Neural progenitor cell (in vitro differentiated cells): ENCODE data around the gene RPS27A. TPM values are rescaled to one million over a fixed set of nuclear protein-coding genes. Genes with fewer than 3 reads are reported as not detected.
"Not testable (repeated sequence)": the region's sequence is repeated elsewhere in the genome, so short reads cannot be mapped to it uniquely, and the experiment has no call there.

ENCODE experiments used
- DNase-seq: peaks from one replicate; pipeline ENCODE4 v3.0.0-alpha.2; 2016; ENCODE audit warnings: low spot score
- H2AFZ ChIP-seq: fragments of 200-600 bp; sonication (generic); replicated peaks from 2 replicates; pipeline ENCODE4 v1.6.1; 2016; ENCODE audit warnings: antibody characterized with exemption
- H3F3A ChIP-seq: fragments of 200-600 bp; sonication (generic); 2 replicates; pipeline ENCODE4 v1.6.1; 2016; ENCODE audit warnings: antibody characterized with exemption, low read depth
- H3K27ac ChIP-seq: fragments of 200-600 bp; sonication (generic); 2 replicates; pipeline ENCODE4 v1.5.1; 2016; ENCODE audit warnings: mild to moderate bottlenecking
- H3K27me3 ChIP-seq: fragments of 200-600 bp; sonication (generic); 2 replicates; pipeline ENCODE4 v1.6.1; 2016; ENCODE audit warnings: mild to moderate bottlenecking, moderate library complexity
- H3K36me3 ChIP-seq: fragments of 200-600 bp; sonication (generic); 2 replicates; pipeline ENCODE4 v1.5.1; 2016
- H3K4me1 ChIP-seq: fragments of 200-600 bp; sonication (generic); 2 replicates; pipeline ENCODE4 v1.6.1; 2016; ENCODE audit warnings: mixed run types
- H3K4me2 ChIP-seq: fragments of 200-600 bp; sonication (generic); 2 replicates; pipeline ENCODE4 v1.6.1; 2016
- H3K4me3 ChIP-seq: fragments of 200-600 bp; sonication (generic); 2 replicates; pipeline ENCODE4 v1.5.1; 2016
- H3K79me2 ChIP-seq: fragments of 200-600 bp; sonication (generic); 2 replicates; pipeline ENCODE4 v1.6.1; 2016; ENCODE audit warnings: low read depth
- H3K9ac ChIP-seq: fragments of 200-600 bp; sonication (generic); 2 replicates; pipeline ENCODE4 v1.6.1; 2016
- H3K9me3 ChIP-seq: fragments of 200-600 bp; sonication (generic); 2 replicates; pipeline ENCODE4 v1.5.1; 2016; ENCODE audit warnings: low read depth
- H4K20me1 ChIP-seq: fragments of 200-600 bp; sonication (generic); 2 replicates; pipeline ENCODE4 v1.6.1; 2016; ENCODE audit warnings: low read depth
- H3K27ac Mint-ChIP-seq: 3 replicates; pipeline ENCODE4 v1.8.0; 2021; ENCODE audit warnings: mixed read lengths
- H3K27me3 Mint-ChIP-seq: 2 replicates; pipeline ENCODE4 v1.8.0; 2022; ENCODE audit warnings: low read depth, mild to moderate bottlenecking, inconsistent platforms, moderate library complexity, mixed read lengths; ENCODE audit not compliant: insufficient read depth
- H3K36me3 Mint-ChIP-seq: 3 replicates; pipeline ENCODE4 v1.8.0; 2021; ENCODE audit warnings: mixed read lengths
- H3K4me1 Mint-ChIP-seq: 3 replicates; pipeline ENCODE4 v1.8.0; 2021; ENCODE audit warnings: mixed read lengths
- H3K4me3 Mint-ChIP-seq: 3 replicates; pipeline ENCODE4 v1.8.0; 2021; ENCODE audit warnings: mild to moderate bottlenecking, moderate library complexity, mixed read lengths
- H3K9me3 Mint-ChIP-seq: 3 replicates; pipeline ENCODE4 v1.8.0; 2020; ENCODE audit warnings: mixed read lengths
- EZH2 ChIP-seq: fragments of 200-600 bp; sonication (generic); IDR thresholded peaks from 2 replicates; pipeline ENCODE4 v1.6.1; 2017; ENCODE audit warnings: antibody characterized with exemption, mild to moderate bottlenecking, moderate library complexity
- EZH2phosphoT487 ChIP-seq: fragments of 200-600 bp; sonication (generic); IDR thresholded peaks from 2 replicates; pipeline ENCODE4 v1.6.1; 2017; ENCODE audit warnings: antibody characterized with exemption
- total RNA-seq: library from RNA; depleted of rRNA; stranded (reverse); fragments of >200 nt; gene quantifications from 2 replicates; pipeline ENCODE4 v1.2.3, GENCODE V29; 2015; ENCODE audit warnings: low replicate concordance
- TF ChIP-seq, protein P1 (sequence below): fragments of 200-600 bp; sonication (generic); IDR thresholded peaks from 2 replicates; pipeline ENCODE4 v1.5.1; 2017; ENCODE audit warnings: antibody characterized with exemption, mild to moderate bottlenecking

The RPS27A gene
- 2,670 and 2,741 TPM in 2 replicates for total RNA-seq

DNA sequence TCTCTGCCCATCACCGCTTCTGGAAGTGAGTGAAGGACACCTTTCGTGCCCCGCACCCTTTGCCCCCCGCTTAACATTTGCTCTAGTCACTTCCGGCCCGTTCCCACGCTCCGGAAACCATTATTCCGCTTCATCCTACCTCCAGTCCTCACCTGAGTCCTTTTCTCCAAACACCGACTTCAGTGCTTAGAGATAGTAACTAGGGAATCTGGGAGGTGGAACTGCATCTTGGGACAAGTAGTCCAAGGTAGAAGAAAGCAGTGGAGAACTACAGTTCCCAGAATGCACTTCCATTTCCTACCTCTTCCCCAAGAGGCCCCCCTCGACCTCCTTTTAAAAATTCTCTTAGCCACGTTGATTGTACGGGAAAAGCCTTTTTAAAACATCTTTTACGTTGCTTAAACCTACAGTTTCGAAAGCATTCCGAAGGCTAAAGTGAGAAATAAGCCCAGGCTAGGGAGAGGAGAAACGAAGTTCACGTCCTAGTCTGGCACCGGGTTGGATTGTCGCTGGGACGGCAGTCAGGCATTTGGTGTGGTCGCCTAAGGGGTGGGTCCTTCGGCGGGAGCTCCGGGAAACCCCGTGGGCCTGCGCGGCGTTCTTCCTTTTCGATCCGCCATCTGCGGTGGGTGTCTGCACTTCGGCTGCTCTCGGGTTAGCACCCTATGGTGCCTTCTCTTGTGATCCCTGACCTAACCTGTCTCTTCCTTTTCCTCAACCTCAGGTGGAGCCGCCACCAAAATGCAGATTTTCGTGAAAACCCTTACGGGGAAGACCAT lies at the start of gene RPS27A, which contains the start of gene CLHC1:
RPS27A (plus strand) TSS at position 605 of the 779 bp plus-strand sequence; CDS start at position 742, 137 bp downstream.
CLHC1 (minus strand) TSS at position 210 of the 779 bp plus-strand sequence. CDS start 9,882 bp downstream, outside the sequence.
- H2AFZ ChIP-seq, result peak within 1 kb of the TSS; percentile 100
- DNase-seq, result peak; percentile 95

DNA sequence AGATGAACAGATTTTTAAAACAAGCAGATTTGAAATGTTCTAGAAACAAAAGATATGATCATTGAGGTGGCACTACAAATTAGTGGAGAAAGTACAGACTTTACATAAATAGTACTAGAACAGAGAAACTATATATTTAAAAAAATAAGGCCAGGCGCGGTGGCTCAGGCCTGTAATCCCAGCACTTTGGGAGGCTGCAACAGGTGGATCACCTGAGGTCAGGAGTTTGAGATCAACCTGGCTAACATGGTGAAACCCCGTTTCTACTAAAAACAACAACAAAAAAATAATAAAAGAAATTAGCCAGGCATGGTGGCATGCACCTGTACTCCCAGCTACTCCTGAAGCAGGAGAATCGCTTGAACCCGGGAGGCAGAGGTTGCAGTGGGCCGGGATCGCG lies 45.7 kb upstream of the RPS27A start:
- not testable (repeated sequence) for DNase-seq, H3K79me2 ChIP-seq, H3K27ac ChIP-seq, H3K27me3 Mint-ChIP-seq, H3K9me3 Mint-ChIP-seq, H3F3A ChIP-seq, H3K9ac ChIP-seq, H3K4me3 ChIP-seq, H3K4me3 Mint-ChIP-seq, H3K4me1 Mint-ChIP-seq, H3K36me3 ChIP-seq, H4K20me1 ChIP-seq, H3K9me3 ChIP-seq, H3K27me3 ChIP-seq, H3K4me1 ChIP-seq, H2AFZ ChIP-seq, H3K27ac Mint-ChIP-seq, H3K4me2 ChIP-seq
- H3K36me3 Mint-ChIP-seq, result peaks cover 16% of the 10 kb centered on the region

More for the DNA sequence above, at the start of gene RPS27A, which contains the start of gene CLHC1:
- Histone ChIP-seq H3K36me3 (peaks cover 25% of the 10 kb centered on the region), H3K4me2 (peak within 1 kb of the TSS; percentile 91), H3F3A (peaks cover 51% of the 10 kb centered on the region), H3K9me3 (no peaks in the 10 kb centered on the region), H4K20me1 (peaks cover 39% of the 10 kb centered on the region), H3K27ac (peak within 1 kb of the TSS; percentile 91), H3K27me3 (no peaks in the 10 kb centered on the region), H3K9ac (peak within 1 kb of the TSS; percentile 92), H3K4me1 (peaks cover 12% of the 10 kb centered on the region), H3K79me2 (peaks cover 66% of the 10 kb centered on the region), H3K4me3 (peak within 1 kb of the TSS; percentile 88)
- Mint-ChIP-seq H3K27me3 (no peaks in the 10 kb centered on the region), H3K4me3 (peak within 1 kb of the TSS; percentile 99), H3K4me1 (peaks cover 40% of the 10 kb centered on the region), H3K27ac (peak within 1 kb of the TSS; percentile 99), H3K36me3 (peaks cover 31% of the 10 kb centered on the region), H3K9me3 (no peaks in the 10 kb centered on the region)
- TF ChIP-seq EZH2 (no peak), EZH2phosphoT487 (no peak)
- TF ChIP-seq, protein P1, sequence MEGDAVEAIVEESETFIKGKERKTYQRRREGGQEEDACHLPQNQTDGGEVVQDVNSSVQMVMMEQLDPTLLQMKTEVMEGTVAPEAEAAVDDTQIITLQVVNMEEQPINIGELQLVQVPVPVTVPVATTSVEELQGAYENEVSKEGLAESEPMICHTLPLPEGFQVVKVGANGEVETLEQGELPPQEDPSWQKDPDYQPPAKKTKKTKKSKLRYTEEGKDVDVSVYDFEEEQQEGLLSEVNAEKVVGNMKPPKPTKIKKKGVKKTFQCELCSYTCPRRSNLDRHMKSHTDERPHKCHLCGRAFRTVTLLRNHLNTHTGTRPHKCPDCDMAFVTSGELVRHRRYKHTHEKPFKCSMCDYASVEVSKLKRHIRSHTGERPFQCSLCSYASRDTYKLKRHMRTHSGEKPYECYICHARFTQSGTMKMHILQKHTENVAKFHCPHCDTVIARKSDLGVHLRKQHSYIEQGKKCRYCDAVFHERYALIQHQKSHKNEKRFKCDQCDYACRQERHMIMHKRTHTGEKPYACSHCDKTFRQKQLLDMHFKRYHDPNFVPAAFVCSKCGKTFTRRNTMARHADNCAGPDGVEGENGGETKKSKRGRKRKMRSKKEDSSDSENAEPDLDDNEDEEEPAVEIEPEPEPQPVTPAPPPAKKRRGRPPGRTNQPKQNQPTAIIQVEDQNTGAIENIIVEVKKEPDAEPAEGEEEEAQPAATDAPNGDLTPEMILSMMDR, result no peak

DNA sequence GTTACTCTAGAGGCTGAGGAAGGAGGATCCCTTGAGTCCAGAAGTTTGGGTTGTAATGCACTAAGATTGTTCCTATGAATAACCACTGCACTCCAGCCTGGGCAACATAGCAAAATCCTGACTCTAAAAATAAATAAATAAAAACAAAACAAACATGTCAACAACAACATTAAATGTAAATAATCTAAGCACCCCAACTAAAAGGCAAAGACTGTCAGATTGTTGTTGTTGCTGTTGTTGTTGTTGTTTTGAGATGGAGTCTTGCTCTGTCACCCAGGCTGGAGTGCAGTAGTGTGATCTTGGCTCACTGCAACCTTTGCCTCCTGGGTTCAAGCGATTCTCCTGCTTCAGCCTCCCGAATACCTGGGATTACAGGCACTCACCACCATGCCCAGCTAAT lies 40.6 kb upstream of the RPS27A start:
- H4K20me1 ChIP-seq, H3F3A ChIP-seq, H2AFZ ChIP-seq, H3K36me3 ChIP-seq, H3K27me3 ChIP-seq, H3K79me2 ChIP-seq, H3K4me2 ChIP-seq, H3K9ac ChIP-seq, H3K4me3 Mint-ChIP-seq, H3K9me3 Mint-ChIP-seq, H3K4me1 Mint-ChIP-seq, H3K4me3 ChIP-seq, H3K27me3 Mint-ChIP-seq, H3K27ac ChIP-seq, H3K9me3 ChIP-seq, H3K4me1 ChIP-seq, DNase-seq, H3K27ac Mint-ChIP-seq: not testable (repeated sequence)
- H3K36me3 Mint-ChIP-seq, result peaks cover 31% of the 10 kb centered on the region

DNA sequence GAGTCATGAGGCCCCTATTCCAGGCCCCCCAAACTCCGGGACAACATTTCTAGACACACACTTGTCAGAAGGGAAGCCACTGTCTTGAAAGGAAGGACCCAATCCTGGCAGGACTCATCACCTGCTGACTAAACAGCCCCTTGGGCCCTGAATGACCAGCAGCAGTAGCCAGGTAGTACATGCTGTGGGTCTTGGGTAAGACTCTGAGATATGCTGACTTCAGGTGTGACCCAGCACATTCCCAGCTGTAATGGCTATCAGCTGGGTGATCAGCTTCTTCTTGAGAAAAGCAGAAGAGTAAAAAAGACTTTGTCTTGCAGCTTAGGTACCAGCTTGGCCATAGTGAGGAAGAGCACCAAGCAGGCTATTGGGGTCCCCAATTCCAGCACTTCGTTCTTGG lies 36.0 kb upstream of the RPS27A start:
- no peaks in the 10 kb centered on the region for H3K27me3 Mint-ChIP-seq
- Histone ChIP-seq H4K20me1 (no peaks in the 10 kb centered on the region), H3K27me3 (no peaks in the 10 kb centered on the region), H3K4me3 (no peak overlapping the region), H3K4me2 (no peak overlapping the region), H3F3A (no peaks in the 10 kb centered on the region), H3K9me3 (no peaks in the 10 kb centered on the region), H3K27ac (no peak overlapping the region), H3K9ac (no peak overlapping the region), H3K4me1 (no peaks in the 10 kb centered on the region), H2AFZ (no peak overlapping the region), H3K79me2 (no peaks in the 10 kb centered on the region), H3K36me3 (no peaks in the 10 kb centered on the region)
- H3K9me3 Mint-ChIP-seq, result peaks cover 11% of the 10 kb centered on the region
- no peaks in the 10 kb centered on the region for H3K4me1 Mint-ChIP-seq
- no peak overlapping the region for H3K4me3 Mint-ChIP-seq
- H3K36me3 Mint-ChIP-seq, result peaks cover 42% of the 10 kb centered on the region
- TF ChIP-seq, protein P1, result no peak
- TF ChIP-seq EZH2, result no peak
- no peak for TF ChIP-seq EZH2phosphoT487
- no peak for DNase-seq
- no peak overlapping the region for H3K27ac Mint-ChIP-seq
